RWPE1 (cell line): ENCODE measurements around the gene CACTIN.

Experiments used
- CTCF ChIA-PET: fragments of 350-600 bp; sonication (Branson Sonifier 250); formaldehyde crosslinking; extraction: SDS; loops from one replicate; lab custom pipeline; 2021; lab: Yijun Ruan, JAX
- POLR2A ChIA-PET: fragments of 400-600 bp; formaldehyde crosslinking; extraction: SDS; loops from one replicate; lab custom pipeline; 2020; ENCODE audit warnings: antibody characterized with exemption; ENCODE audit not compliant: low non-redundant PET; lab: Yijun Ruan, JAX
- DNase-seq: peaks from one replicate; pipeline ENCODE4 v3.0.0; 2012; ENCODE audit warnings: low spot score
- H3K27ac ChIP-seq: fragments of 450-650 bp; 2 replicates; pipeline ENCODE4 v1.5.1; 2017
- TF ChIP-seq, protein P1 (sequence below): fragments of 450-650 bp; conservative IDR thresholded peaks from 2 replicates; pipeline ENCODE4 v1.5.1; 2017; ENCODE audit warnings: low read depth, mild to moderate bottlenecking

Gene CACTIN

DNA sequence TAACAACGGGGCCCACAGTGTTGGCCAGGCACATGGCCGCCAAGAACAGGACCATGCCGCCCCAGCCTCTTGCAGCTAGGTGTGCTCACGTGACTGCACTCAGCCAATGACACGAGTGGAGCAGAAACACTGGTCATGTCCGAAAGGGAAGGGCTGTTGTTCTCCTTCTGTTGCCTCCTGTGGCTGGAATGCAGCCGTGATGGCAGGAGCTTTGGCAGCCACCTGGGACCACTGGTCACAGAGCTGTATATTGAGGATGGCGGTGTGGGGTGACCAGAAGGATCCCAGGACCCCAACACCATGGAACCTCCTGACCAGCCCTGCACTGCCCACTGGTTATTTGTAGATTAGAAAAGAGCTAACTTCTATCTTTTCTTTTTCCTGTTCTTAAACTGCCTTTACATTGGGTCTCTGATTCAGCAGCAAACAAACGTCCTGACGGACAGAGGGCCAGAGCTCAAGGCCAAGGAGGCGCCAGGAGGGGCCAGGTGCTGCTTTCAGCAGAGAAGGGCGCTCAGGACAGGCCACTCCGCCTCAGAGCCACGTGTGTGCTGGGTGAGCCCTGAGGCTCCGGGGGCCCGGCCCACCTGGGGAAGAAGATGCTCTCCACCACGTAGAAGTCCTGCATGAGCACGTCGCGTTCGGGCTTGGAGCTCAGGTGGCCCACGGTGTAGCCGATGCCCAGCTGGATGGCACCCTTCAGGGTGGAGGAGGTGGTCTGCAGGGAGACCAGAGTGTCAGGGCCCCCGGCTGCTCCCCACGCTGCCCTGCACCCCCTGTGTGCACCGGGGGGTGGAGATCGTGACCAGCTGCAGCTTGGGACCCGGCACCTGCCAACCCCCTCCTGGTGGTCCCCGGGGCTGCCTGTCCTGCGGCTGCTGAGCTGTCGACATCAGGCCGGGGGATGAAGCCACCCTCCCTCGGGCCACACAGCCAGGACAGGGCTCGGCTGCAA, 35.0 kb upstream of the CACTIN start:
- TF ChIP-seq, protein P1, sequence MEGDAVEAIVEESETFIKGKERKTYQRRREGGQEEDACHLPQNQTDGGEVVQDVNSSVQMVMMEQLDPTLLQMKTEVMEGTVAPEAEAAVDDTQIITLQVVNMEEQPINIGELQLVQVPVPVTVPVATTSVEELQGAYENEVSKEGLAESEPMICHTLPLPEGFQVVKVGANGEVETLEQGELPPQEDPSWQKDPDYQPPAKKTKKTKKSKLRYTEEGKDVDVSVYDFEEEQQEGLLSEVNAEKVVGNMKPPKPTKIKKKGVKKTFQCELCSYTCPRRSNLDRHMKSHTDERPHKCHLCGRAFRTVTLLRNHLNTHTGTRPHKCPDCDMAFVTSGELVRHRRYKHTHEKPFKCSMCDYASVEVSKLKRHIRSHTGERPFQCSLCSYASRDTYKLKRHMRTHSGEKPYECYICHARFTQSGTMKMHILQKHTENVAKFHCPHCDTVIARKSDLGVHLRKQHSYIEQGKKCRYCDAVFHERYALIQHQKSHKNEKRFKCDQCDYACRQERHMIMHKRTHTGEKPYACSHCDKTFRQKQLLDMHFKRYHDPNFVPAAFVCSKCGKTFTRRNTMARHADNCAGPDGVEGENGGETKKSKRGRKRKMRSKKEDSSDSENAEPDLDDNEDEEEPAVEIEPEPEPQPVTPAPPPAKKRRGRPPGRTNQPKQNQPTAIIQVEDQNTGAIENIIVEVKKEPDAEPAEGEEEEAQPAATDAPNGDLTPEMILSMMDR = no peak
- ChIA-PET CTCF (interaction anchor here (0.6 to 1.3 kb wide), 2 partner anchors 187 to 218 kb away, joined by 3 to 6 read pairs; no protein-coding TSS in a partner anchor), POLR2A (no interaction called here)
- no peak for DNase-seq
- H3K27ac ChIP-seq = no peak overlapping the region; the same call in 1 of the 2 replicates

DNA sequence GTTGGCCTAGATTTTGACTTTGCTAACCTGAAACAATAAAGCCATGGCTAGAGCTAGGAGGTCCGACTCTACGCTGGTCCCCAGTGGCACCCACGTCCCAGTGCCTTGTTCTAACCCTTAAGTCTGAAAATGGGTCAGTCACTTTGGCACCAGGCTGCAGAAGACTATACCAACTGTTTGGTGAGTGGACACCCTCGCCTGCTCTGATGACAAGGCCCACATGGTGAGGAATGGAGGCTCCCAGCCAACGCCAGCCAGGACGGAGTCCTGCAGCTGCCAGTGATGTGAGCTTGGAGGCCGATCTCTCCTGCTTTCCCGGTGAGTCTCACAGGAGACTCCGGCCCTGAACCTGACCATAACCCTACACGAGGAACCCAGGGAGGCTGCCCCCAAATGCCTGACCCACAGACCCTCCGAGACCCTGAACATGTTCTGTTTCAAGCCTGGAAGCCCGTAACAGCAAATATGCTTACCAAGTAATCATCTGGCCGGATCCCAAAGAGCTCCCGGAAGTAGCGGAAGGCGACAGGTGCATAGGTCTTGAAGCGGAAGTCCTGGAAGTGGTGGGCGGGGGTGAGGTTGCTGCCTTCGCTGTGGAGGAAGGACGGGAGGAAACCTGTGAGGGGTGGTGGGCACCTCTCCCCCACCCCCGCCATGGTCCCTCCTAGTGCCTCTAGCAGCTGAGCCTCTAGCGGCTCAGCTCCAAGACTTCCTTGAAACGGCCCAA, 34.1 kb upstream of the CACTIN start:
- peak overlapping the region; percentile 13; the same call in 1 of the 2 replicates for H3K27ac ChIP-seq
- TF ChIP-seq, protein P1 = no peak
- DNase-seq = no peak
- ChIA-PET CTCF (interaction anchor here (0.6 to 1.3 kb wide), 2 partner anchors 57 to 188 kb away, joined by 3 to 6 read pairs; no protein-coding TSS in a partner anchor), POLR2A (no interaction called here)

DNA sequence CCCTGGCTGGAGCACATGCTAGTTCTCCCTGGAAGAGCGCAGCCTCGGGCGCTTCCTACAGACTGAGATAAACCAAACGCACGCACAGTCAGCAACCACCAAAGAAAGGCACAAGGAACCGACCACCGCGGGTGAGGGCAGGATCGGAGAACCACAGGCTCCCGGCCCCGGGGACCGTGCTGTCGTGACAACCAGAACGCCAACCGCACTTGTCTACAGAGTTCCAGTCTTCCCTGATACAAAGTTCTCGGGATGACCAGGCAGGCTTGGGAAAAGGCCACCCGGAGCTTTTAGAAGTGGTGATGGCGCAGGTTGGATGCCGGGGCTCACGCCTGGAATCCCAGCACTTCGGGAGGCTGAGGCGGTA, 33.1 kb upstream of the CACTIN start:
- TF ChIP-seq, protein P1 = no peak
- H3K27ac ChIP-seq = no peak overlapping the region
- POLR2A ChIA-PET = no interaction called here
- CTCF ChIA-PET = no interaction called here
- DNase-seq = no peak

DNA sequence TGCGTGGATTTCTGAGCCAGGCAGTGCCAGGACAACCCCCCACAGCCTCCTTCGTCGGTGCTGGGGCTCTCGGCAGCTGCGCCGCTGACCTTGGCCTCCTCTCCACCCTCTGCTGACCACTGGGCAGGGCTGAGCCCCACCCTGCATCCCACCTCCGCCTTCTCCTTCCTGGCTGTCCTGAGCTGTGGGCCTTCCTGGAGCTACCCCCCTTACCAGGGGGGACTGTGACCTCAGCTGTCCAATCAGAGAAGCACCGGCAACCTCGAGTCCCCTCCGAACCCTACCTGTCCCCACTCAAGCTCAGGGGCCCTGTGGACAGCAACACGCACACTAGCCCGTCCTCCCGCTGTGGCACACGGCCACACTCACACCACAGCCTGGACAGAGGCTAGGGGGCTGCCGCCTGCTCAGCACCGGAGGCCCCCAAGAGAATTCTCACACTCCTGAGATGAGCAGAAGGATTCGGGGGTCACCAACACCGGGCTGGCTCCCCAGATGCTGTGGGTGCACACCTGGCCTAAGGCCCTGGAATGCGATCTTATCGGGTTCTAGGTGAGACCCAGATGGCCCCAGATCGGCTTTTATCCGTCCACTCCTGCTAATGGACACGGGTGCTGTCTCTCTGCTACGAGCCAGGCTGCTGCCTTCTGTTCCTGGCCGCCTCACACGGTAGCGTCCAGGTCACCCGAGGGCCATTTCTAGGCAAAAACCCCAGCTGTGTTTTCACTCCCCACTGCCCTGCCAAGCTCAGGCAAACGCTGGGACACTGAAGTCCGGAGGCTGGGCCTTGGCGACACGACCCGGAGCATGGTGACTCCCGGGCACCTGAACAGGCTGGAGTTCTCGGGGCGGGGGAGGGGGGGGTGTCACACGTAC, 32.5 kb upstream of the CACTIN start:
- no peak for DNase-seq
- H3K27ac ChIP-seq = 0 out of 2 replicates have a peak overlapping the region, but pooled peaks have one; percentile 20
- POLR2A ChIA-PET = no interaction called here
- CTCF ChIA-PET = no interaction called here
- TF ChIP-seq, protein P1 = no peak

DNA sequence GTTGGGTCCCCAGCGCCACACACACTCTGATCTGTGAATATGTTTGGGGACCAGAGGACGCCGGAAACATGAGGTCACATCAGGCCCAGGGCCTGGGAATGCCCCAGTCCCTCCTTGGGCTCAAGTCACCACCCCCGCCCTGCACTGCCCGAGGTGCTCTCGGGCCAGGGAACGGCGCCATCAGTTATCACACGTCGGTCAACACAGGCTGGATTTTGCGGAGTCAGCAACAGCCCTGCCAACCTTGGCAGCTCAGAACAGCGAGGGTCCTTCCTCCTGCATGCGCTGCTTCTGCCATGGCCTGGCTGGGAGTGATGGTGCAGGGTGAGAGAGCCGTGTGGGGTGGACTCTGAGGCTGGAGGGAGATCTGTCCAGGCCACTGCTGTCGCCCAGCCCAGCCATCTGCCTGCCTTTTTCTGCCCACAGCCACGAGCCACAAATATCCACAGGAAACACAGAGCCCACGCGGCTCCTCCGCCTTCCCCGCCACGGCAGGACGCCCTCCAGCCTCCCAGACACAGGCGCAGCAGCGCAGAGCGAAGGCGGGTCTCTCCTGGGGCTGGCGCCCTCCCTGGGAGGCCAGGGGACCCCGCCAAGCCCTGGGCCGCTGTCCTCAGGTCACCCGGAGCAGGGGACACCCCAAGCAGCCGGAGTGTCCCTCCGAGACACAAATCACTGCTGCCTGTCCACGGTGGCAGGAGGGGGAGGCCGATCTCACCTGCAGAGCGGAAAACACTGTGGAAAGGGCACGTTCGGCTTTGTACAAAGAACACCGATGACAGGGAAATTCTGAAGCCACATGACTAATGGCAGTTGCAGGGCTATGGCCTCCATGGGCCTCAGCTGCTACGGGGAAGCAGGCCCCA, 31.6 kb upstream of the CACTIN start:
- POLR2A ChIA-PET = no interaction called here
- 0 out of 2 replicates have a peak overlapping the region, but pooled peaks have one; percentile 20 for H3K27ac ChIP-seq
- CTCF ChIA-PET = no interaction called here
- DNase-seq = no peak
- TF ChIP-seq, protein P1 = no peak
